HG02642 (cell line): ENCODE results near the gene SYT12.
"Not testable (repeated sequence)": the region's sequence is repeated elsewhere in the genome, so short reads cannot be mapped to it uniquely, and the experiment has no call there.

Experiments
- ATAC-seq: cut with Tn5 transposase; IDR thresholded peaks from one replicate; pipeline ENCODE4 v1.9.1; 2021; ENCODE audit warnings: mild to moderate bottlenecking; ENCODE audit not compliant: unreplicated experiment, poor library complexity

Gene SYT12

GRCh38 chr11:67022961-67023956, at the start of gene SYT12:
Gene SYT12, plus strand, starts transcription at chr11:67023134. Its CDS starts 7,011 bp downstream, at chr11:67030145.
- no peak for ATAC-seq

GRCh38 chr11:66973956-66974580, 48.9 kb upstream of the SYT12 start:
- ATAC-seq = no peak

GRCh38 chr11:66974724-66975404, 48.1 kb upstream of the SYT12 start, which contains the start of gene C11orf86:
Gene C11orf86, plus strand, starts transcription at chr11:66975304. Its CDS starts 59 bp downstream, at chr11:66975363.
- no peak for ATAC-seq

GRCh38 chr11:66975405-66976027, 47.4 kb upstream of the SYT12 start:
- no peak for ATAC-seq

GRCh38 chr11:66976028-66976467, 46.9 kb upstream of the SYT12 start:
- no peak for ATAC-seq

GRCh38 chr11:66976925-66977324, 46.0 kb upstream of the SYT12 start:
- ATAC-seq = no peak

GRCh38 chr11:66978229-66978628, 44.7 kb upstream of the SYT12 start:
- ATAC-seq = no peak

GRCh38 chr11:66978717-66979116, 44.2 kb upstream of the SYT12 start:
- no peak for ATAC-seq

- no peak for ATAC-seq
These were observed 43.5 kb upstream of the SYT12 start for GRCh38 chr11:66979336-66979980.

- ATAC-seq = no peak
These were observed 40.9 kb upstream of the SYT12 start for GRCh38 chr11:66981976-66982578.

GRCh38 chr11:66983275-66983924, 39.5 kb upstream of the SYT12 start:
- ATAC-seq = no peak

GRCh38 chr11:66985508-66986177, 37.3 kb upstream of the SYT12 start:
- no peak for ATAC-seq

- ATAC-seq = no peak
These were observed 36.8 kb upstream of the SYT12 start for GRCh38 chr11:66986178-66986545.

GRCh38 chr11:66987158-66987620, 35.7 kb upstream of the SYT12 start:
- no peak for ATAC-seq

- ATAC-seq = no peak
These were observed 34.9 kb upstream of the SYT12 start for GRCh38 chr11:66987924-66988637.

- not testable (repeated sequence) for ATAC-seq
These were observed 34.2 kb upstream of the SYT12 start for GRCh38 chr11:66988741-66989140.

- ATAC-seq = not testable (repeated sequence)
These were observed 33.6 kb upstream of the SYT12 start for GRCh38 chr11:66989360-66989759.

- no peak for ATAC-seq
These were observed 30.9 kb upstream of the SYT12 start for GRCh38 chr11:66992041-66992440.
